HepG2 (cell line): ENCODE results near the gene HS3ST5. TPM values are rescaled to one million over a fixed set of nuclear protein-coding genes. Genes with fewer than 3 reads are reported as not detected.

ENCODE experiments used
- ATAC-seq: fragments of 200-7000 bp; cut with Tn5 transposase; 3 replicates; pipeline ENCODE4 v1.9.1; 2020; ENCODE audit warnings: mild to moderate bottlenecking, moderate library complexity
- BruUV-seq: library from RNA; stranded (reverse); fragments of 400-500 nt; replicated peaks from 2 replicates; lab custom pipeline; 2021; lab: Mats Ljungman, UMichigan
- CTCF ChIA-PET: fragments of 300-600 bp; formaldehyde crosslinking; extraction: SDS; loops from one replicate; lab custom pipeline; 2021; ENCODE audit warnings: low total read pairs, inconsistent platforms, low intra/inter-chr PET ratio; lab: Yijun Ruan, JAX
- POLR2A ChIA-PET: fragments of 350-600 bp; sonication (Branson Sonifier 250); formaldehyde crosslinking; loops from one replicate; lab custom pipeline; 2020; ENCODE audit warnings: antibody characterized with exemption, inconsistent platforms; lab: Yijun Ruan, JAX
- DNase-seq: peaks from one replicate; pipeline ENCODE4 v3.0.0-alpha.2; 2015; ENCODE audit warnings: low spot score
- FAIRE-seq: peaks from 3 replicates; lab custom pipeline; 2011; peaks lifted over from hg19 to GRCh38; lab: Jason Lieb, UNC
- H2AFZ ChIP-seq: one replicate; pipeline ENCODE4 v1.6.1; 2011; ENCODE audit warnings: low read length, inconsistent platforms
- H3K27ac ChIP-seq: fragments of 300-600 bp; 3 replicates; pipeline ENCODE4 v1.8.0; 2011; ENCODE audit warnings: mixed run types, mild to moderate bottlenecking, mixed read lengths, low read length, inconsistent platforms; ENCODE audit not compliant: insufficient read depth; ENCODE audit errors: extremely low read length
- H3K27me3 ChIP-seq, 2 experiments: fragments of 200-600 bp in 1 of 2; 2 replicates in 1 of 2; 3 replicates in 1 of 2; pipeline versions ENCODE4 v1.6.0 to v1.8.0; 2011; ENCODE audit warnings: low read length in 2 of 2, mild to moderate bottlenecking in 2 of 2, moderate library complexity in 2 of 2, inconsistent platforms in 1 of 2; ENCODE audit not compliant: insufficient read depth in 2 of 2, control insufficient read depth in 1 of 2
- H3K36me3 ChIP-seq, 2 experiments: fragments of 200-600 bp in 1 of 2; replicated peaks in 1 of 2; 2 replicates in 1 of 2; 3 replicates in 1 of 2; pipeline versions ENCODE4 v1.5.1 to v1.8.0; 2011; ENCODE audit warnings: low read length in 2 of 2, inconsistent platforms in 1 of 2; ENCODE audit not compliant: insufficient read depth in 2 of 2, control insufficient read depth in 1 of 2
- H3K4me1 ChIP-seq: 2 replicates; pipeline ENCODE4 v1.5.1; 2012; ENCODE audit warnings: low read length, inconsistent platforms; ENCODE audit not compliant: insufficient read depth
- H3K4me2 ChIP-seq: 2 replicates; pipeline ENCODE4 v1.6.0; 2011; ENCODE audit warnings: low read depth, low read length, inconsistent platforms
- H3K4me3 ChIP-seq, 3 experiments: fragments of 200-600 bp in 1 of 3; sonication (generic), shearing (Covaris generic) in 1 of 3; replicated peaks in 1 of 3; 2 replicates each; pipeline ENCODE4 v1.5.1; 2011 to 2016; ENCODE audit warnings: low read length in 3 of 3, inconsistent platforms in 2 of 3, low read depth in 2 of 3, mild to moderate bottlenecking in 2 of 3, control low read depth in 1 of 3, mixed read lengths in 1 of 3; ENCODE audit not compliant: insufficient read depth in 1 of 3
- H3K79me2 ChIP-seq: one replicate; pipeline ENCODE4 v1.6.1; 2011; ENCODE audit warnings: low read length, inconsistent platforms; ENCODE audit not compliant: insufficient read depth
- H3K9ac ChIP-seq: 2 replicates; pipeline ENCODE4 v1.6.0; 2011; ENCODE audit warnings: mild to moderate bottlenecking, low read depth, low read length, inconsistent platforms; ENCODE audit not compliant: insufficient read depth
- H3K9me3 ChIP-seq: 2 replicates; pipeline ENCODE4 v1.5.1; 2012; ENCODE audit warnings: mild to moderate bottlenecking, low read length
- H4K20me1 ChIP-seq: 2 replicates; pipeline ENCODE4 v1.6.0; 2011; ENCODE audit warnings: inconsistent platforms, mild to moderate bottlenecking, low read length, moderate library complexity; ENCODE audit not compliant: insufficient read depth
- KAT2B ChIP-seq: fragments of 150-350 bp; IDR thresholded peaks from 2 replicates; pipeline ENCODE4 v1.6.1; 2014; ENCODE audit warnings: low read depth, low read length, borderline replicate concordance
- LRRFIP1 ChIP-seq: sonication (generic); formaldehyde crosslinking; conservative IDR thresholded peaks from 2 replicates; pipeline ENCODE4 v1.4.0; 2020; ENCODE audit warnings: missing genetic modification reagents
- REST ChIP-seq, 2 experiments: IDR thresholded peaks; 2 replicates each; pipeline ENCODE4 v1.6.1; 2011 to 2012; ENCODE audit warnings: low read length in 2 of 2, borderline replicate concordance in 1 of 2, low read depth in 1 of 2, mild to moderate bottlenecking in 1 of 2, moderate library complexity in 1 of 2
- RNF219 ChIP-seq: sonication (generic); formaldehyde crosslinking; IDR thresholded peaks from 2 replicates; pipeline ENCODE4 v1.5.0; 2020; ENCODE audit warnings: mild to moderate bottlenecking, missing genetic modification reagents
- SP2 ChIP-seq: sonication (generic); formaldehyde crosslinking; IDR thresholded peaks from 2 replicates; pipeline ENCODE4 v1.5.1; 2020; ENCODE audit warnings: mild to moderate bottlenecking, missing genetic modification reagents
- THYN1 ChIP-seq: sonication (generic); formaldehyde crosslinking; IDR thresholded peaks from 2 replicates; pipeline ENCODE4 v1.8.1; 2023; ENCODE audit warnings: low read depth, mild to moderate bottlenecking, moderate library complexity, missing genetic modification reagents, borderline replicate concordance
- XBP1 ChIP-seq: sonication (generic); formaldehyde crosslinking; IDR thresholded peaks from 2 replicates; pipeline ENCODE4 v1.5.0; 2020; ENCODE audit warnings: missing genetic modification reagents
- ZNF205 ChIP-seq: IDR thresholded peaks from 2 replicates; pipeline ENCODE4 v1.6.1; 2018; ENCODE audit warnings: missing biosample characterization, missing genetic modification reagents
- ZNF264 ChIP-seq: sonication (generic); formaldehyde crosslinking; IDR thresholded peaks from 2 replicates; pipeline ENCODE4 v1.4.0; 2020; ENCODE audit warnings: missing genetic modification reagents
- ZNF543 ChIP-seq: sonication (generic); formaldehyde crosslinking; IDR thresholded peaks from 2 replicates; pipeline ENCODE4 v1.4.0; 2020; ENCODE audit warnings: mild to moderate bottlenecking, missing genetic modification reagents
- ZNF761 ChIP-seq: sonication (generic); formaldehyde crosslinking; conservative IDR thresholded peaks from 2 replicates; pipeline ENCODE4 v1.4.0; 2020; ENCODE audit warnings: mild to moderate bottlenecking, missing genetic modification reagents
- WGBS: methylation state at CpG from one replicate; pipeline ENCODE4 v1.1.6; 2017; ENCODE audit warnings: low lambda C conversion rate; 5-methylcytosine and 5-hydroxymethylcytosine counted together
- in situ Hi-C: cut with HindIII; loops from 2 replicates; pipeline ENCODE4 v1.10.0; 2017; ENCODE audit warnings: low pct_unique_long_range_greater_than_20kb; ENCODE audit not compliant: extremely low pct_ligation_motif_present
- intact Hi-C: fragments of 100-400 bp; cut with micrococcal nuclease; formaldehyde crosslinking; loops from one replicate; pipeline ENCODE4 v1.10.0; 2022; ENCODE audit not compliant: unreplicated experiment
- polyA plus RNA-seq, 8 experiments: library from polyadenylated mRNA; depleted of rRNA in 3 of 8; stranded (reverse) in 7 of 8; unstranded in 1 of 8; fragments of >200 nt; fragmentation: Illumina TruSeq in 4 of 8; extraction: Trizol in 4 of 8; gene quantifications; 2 replicates each; pipeline versions ENCODE4 v1.2.1 to v1.2.3, GENCODE V29; 2011 to 2016; ENCODE audit warnings: low read depth in 4 of 8, missing spikeins in 1 of 8, mixed read lengths in 1 of 8; ENCODE audit not compliant: insufficient read depth in 1 of 8
- total RNA-seq, 5 experiments: library from RNA; depleted of rRNA; stranded (reverse); fragments of >200 nt; fragmentation: Illumina TruSeq; extraction: Trizol; gene quantifications; 2 replicates each; pipeline ENCODE4 v1.2.3, GENCODE V29; 2016; ENCODE audit warnings: low read depth in 1 of 5

Gene HS3ST5
- total and polyA plus RNA-seq, 2 of the 13 experiments (the other 11 are each of a cell fraction or from before 2014, with no cell fraction given) = 1.1 to 1.6 TPM

GRCh38 chr6:114083251-114083650 lies 259.6 kb downstream of the HS3ST5 start:
- Histone ChIP-seq H3K79me2 (no peaks in the 10 kb centered on the region), H3K27me3 (no peaks in the 10 kb centered on the region), H3K27ac (no peak overlapping the region), H3K9me3 (no peaks in the 10 kb centered on the region), H3K36me3 (no peaks in the 10 kb centered on the region), H2AFZ (no peak overlapping the region), H3K4me2 (no peak overlapping the region), H3K4me1 (no peaks in the 10 kb centered on the region; the same call in 1 of the 2 replicates), H3K4me3 (no peak overlapping the region), H4K20me1 (no peaks in the 10 kb centered on the region), H3K9ac (no peak overlapping the region)
- POLR2A ChIA-PET = no interaction called here
- intact Hi-C loops (no loop called here), in situ Hi-C loops (no loop called here)
- 69% methylated on average over 3 of the region's 3 CpGs for WGBS
- CTCF ChIA-PET = no interaction called here
- ATAC-seq = no peak
- DNase-seq = no peak
- BruUV-seq = no TSS peak
- FAIRE-seq = no peak
- TF ChIP-seq THYN1 (CRISPR knock-in tag) (no peak), REST (IDR thresholded peaks at IDR 0.05; ENCODE audit: borderline replicate concordance in 1 of 2, low read depth in 1 of 2, low read length in 2 of 2) (no peak), LRRFIP1 (no peak), ZNF761 (no peak), SP2 (CRISPR knock-in tag) (no peak), KAT2B (no peak), XBP1 (CRISPR knock-in tag) (no peak), ZNF264 (CRISPR knock-in tag) (no peak), ZNF205 (CRISPR knock-in tag) (no peak), ZNF543 (CRISPR knock-in tag) (no peak), RNF219 (CRISPR knock-in tag) (no peak)
- TF ChIP-seq, all 625 proteins: peak for 0
